ENCODE data around the gene CYB561D2. TPM values are rescaled to one million over a fixed set of nuclear protein-coding genes. Genes with fewer than 3 reads are reported as not detected.

Gene CYB561D2
- total RNA-seq, 1 experiment from 2014 or later = 19.3 TPM

- H3K79me2 ChIP-seq (ENCODE audit: low read depth) = no peaks in the 10 kb centered on the region
- H3K4me1 ChIP-seq (replicated peaks; ENCODE audit: insufficient read depth) = no peaks in the 10 kb centered on the region; the same call in 1 of the 2 replicates
- H3K9me2 ChIP-seq (ENCODE audit: insufficient read depth) = no peaks in the 10 kb centered on the region
- TF ChIP-seq CTCF (conservative IDR thresholded peaks at IDR 0.05) (no peak), EZH2 (IDR thresholded peaks at IDR 0.05; ENCODE audit: low read depth) (no peak)
- intact Hi-C loops (cut with micrococcal nuclease; ENCODE audit: unreplicated experiment) = no loop called here
- H2AFZ ChIP-seq = no peak overlapping the region
- CTCF ChIA-PET = no interaction called here
- H3K9me3 ChIP-seq (ENCODE audit: insufficient read depth, low read depth) = no peaks in the 10 kb centered on the region
- peaks cover 10% of the 10 kb centered on the region for H3K27me3 ChIP-seq (ENCODE audit: insufficient read depth, low read depth)
- no TSS peak for BruUV-seq (replicated peaks)
- no peak overlapping the region for H3K4me2 ChIP-seq
- POLR2A ChIA-PET (ENCODE audit: unreplicated experiment) = no interaction called here
- no peak for DNase-seq
- H3F3A ChIP-seq (ENCODE audit: insufficient read depth, low read depth) = no peaks in the 10 kb centered on the region
- H3K27ac ChIP-seq = no peak overlapping the region
- no peaks in the 10 kb centered on the region for H4K20me1 ChIP-seq (ENCODE audit: insufficient read depth)
- H3K36me3 ChIP-seq (ENCODE audit: low read depth) = no peaks in the 10 kb centered on the region
- no peak overlapping the region for H3K4me3 ChIP-seq
These were observed 14.0 kb downstream of the CYB561D2 start for GRCh38 chr3:50364573-50365079.

- no peaks in the 10 kb centered on the region for H3K4me1 ChIP-seq (replicated peaks; ENCODE audit: insufficient read depth)
- H3K4me2 ChIP-seq = no peak overlapping the region
- no peak overlapping the region for H3K4me3 ChIP-seq
- H3K9me3 ChIP-seq (ENCODE audit: insufficient read depth, low read depth) = no peaks in the 10 kb centered on the region
- TF ChIP-seq EZH2 (IDR thresholded peaks at IDR 0.05; ENCODE audit: low read depth) (no peak), CTCF (conservative IDR thresholded peaks at IDR 0.05) (no peak)
- H3K9me2 ChIP-seq (ENCODE audit: insufficient read depth) = no peaks in the 10 kb centered on the region
- no TSS peak for BruUV-seq (replicated peaks)
- H3K36me3 ChIP-seq (ENCODE audit: low read depth) = no peaks in the 10 kb centered on the region
- no peak for DNase-seq
- intact Hi-C loops (cut with micrococcal nuclease; ENCODE audit: unreplicated experiment) = no loop called here
- no peaks in the 10 kb centered on the region for H4K20me1 ChIP-seq (ENCODE audit: insufficient read depth)
- peaks cover 10% of the 10 kb centered on the region for H3K27me3 ChIP-seq (ENCODE audit: insufficient read depth, low read depth)
- H3K79me2 ChIP-seq (ENCODE audit: low read depth) = no peaks in the 10 kb centered on the region
- H3F3A ChIP-seq (ENCODE audit: insufficient read depth, low read depth) = no peaks in the 10 kb centered on the region
- no peak overlapping the region for H2AFZ ChIP-seq
- POLR2A ChIA-PET (ENCODE audit: unreplicated experiment) = no interaction called here
- CTCF ChIA-PET = no interaction called here
- H3K27ac ChIP-seq = no peak overlapping the region
These were observed 14.6 kb downstream of the CYB561D2 start for GRCh38 chr3:50365080-50365841.

- intact Hi-C loops (cut with micrococcal nuclease; ENCODE audit: unreplicated experiment) = no loop called here
- H3K27ac ChIP-seq = no peak overlapping the region
- H3K9me2 ChIP-seq (ENCODE audit: insufficient read depth) = no peaks in the 10 kb centered on the region
- peaks cover 12% of the 10 kb centered on the region for H3K27me3 ChIP-seq (ENCODE audit: insufficient read depth, low read depth)
- TF ChIP-seq EZH2 (IDR thresholded peaks at IDR 0.05; ENCODE audit: low read depth) = no peak
- TF ChIP-seq CTCF (conservative IDR thresholded peaks at IDR 0.05) = no peak
- ChIA-PET POLR2A (ENCODE audit: unreplicated experiment) (no interaction called here), CTCF (no interaction called here)
- H3K36me3 ChIP-seq (ENCODE audit: low read depth) = no peaks in the 10 kb centered on the region
- no peak overlapping the region for H2AFZ ChIP-seq
- H3K9me3 ChIP-seq (ENCODE audit: insufficient read depth, low read depth) = no peaks in the 10 kb centered on the region
- no peak for DNase-seq
- no peaks in the 10 kb centered on the region for H4K20me1 ChIP-seq (ENCODE audit: insufficient read depth)
- H3F3A ChIP-seq (ENCODE audit: insufficient read depth, low read depth) = no peaks in the 10 kb centered on the region
- no peak overlapping the region for H3K4me3 ChIP-seq
- BruUV-seq (replicated peaks) = no TSS peak
- no peaks in the 10 kb centered on the region for H3K79me2 ChIP-seq (ENCODE audit: low read depth)
- no peak overlapping the region for H3K4me2 ChIP-seq
- H3K4me1 ChIP-seq (replicated peaks; ENCODE audit: insufficient read depth) = no peaks in the 10 kb centered on the region
These were observed 15.2 kb downstream of the CYB561D2 start for GRCh38 chr3:50365842-50366220.

All from PC-9 (cell line).